RWPE2 (cell line): Measurements from ENCODE around the gene DMWD.

Experiments
- ATAC-seq: fragments of 200-7000 bp; cut with Tn5 transposase; 3 replicates; pipeline ENCODE4 v1.9.1; 2021; ENCODE audit warnings: low read depth
- DNase-seq: peaks from one replicate; pipeline ENCODE4 v3.0.0-alpha.2; 2020; ENCODE audit warnings: low spot score
- H3K27ac ChIP-seq: fragments of 450-650 bp; 2 replicates; pipeline ENCODE4 v1.5.1; 2017; ENCODE audit warnings: mild to moderate bottlenecking; ENCODE audit not compliant: poor library complexity, severe bottlenecking
- H3K27me3 ChIP-seq: fragments of 250-450 bp; sonication (Bioruptor Pico); 2 replicates; pipeline ENCODE4 v1.5.1; 2021; ENCODE audit warnings: mild to moderate bottlenecking, moderate library complexity; ENCODE audit not compliant: insufficient read depth, poor library complexity, severe bottlenecking
- H3K36me3 ChIP-seq: fragments of 250-450 bp; sonication (Bioruptor Pico); 2 replicates; pipeline ENCODE4 v1.5.1; 2020; ENCODE audit warnings: low read depth, mild to moderate bottlenecking, moderate library complexity
- H3K4me1 ChIP-seq: fragments of 250-450 bp; sonication (Bioruptor Pico); 2 replicates; pipeline ENCODE4 v1.5.1; 2021; ENCODE audit warnings: mild to moderate bottlenecking, moderate library complexity; ENCODE audit not compliant: insufficient read depth, poor library complexity, severe bottlenecking
- H3K4me3 ChIP-seq: fragments of 250-450 bp; sonication (Bioruptor Pico); 2 replicates; pipeline ENCODE4 v1.5.1; 2021; ENCODE audit warnings: mild to moderate bottlenecking, moderate library complexity; ENCODE audit not compliant: severe bottlenecking
- H3K9me3 ChIP-seq: fragments of 250-450 bp; sonication (Bioruptor Pico); 2 replicates; pipeline ENCODE4 v1.5.1; 2021; ENCODE audit warnings: mild to moderate bottlenecking, moderate library complexity; ENCODE audit not compliant: severe bottlenecking
- CTCF ChIP-seq: fragments of 450-650 bp; IDR thresholded peaks from one replicate; pipeline ENCODE4 v1.5.1; 2017; ENCODE audit warnings: mild to moderate bottlenecking, moderate library complexity; ENCODE audit not compliant: poor library complexity, severe bottlenecking

The DMWD gene

GRCh38 chr19:45768655-45768983, 24.0 kb downstream of the DMWD start:
- Histone ChIP-seq H3K4me1 (no peaks in the 10 kb centered on the region), H3K9me3 (no peaks in the 10 kb centered on the region), H3K27me3 (no peaks in the 10 kb centered on the region), H3K27ac (peak overlapping the region; percentile 86), H3K36me3 (no peaks in the 10 kb centered on the region), H3K4me3 (peak overlapping the region; percentile 95)
- DNase-seq (no peak), ATAC-seq (no peak)
- no peak for TF ChIP-seq CTCF

- no peak for TF ChIP-seq CTCF
- no peaks in the 10 kb centered on the region for H3K36me3 ChIP-seq
- peak; percentile 86 for DNase-seq
Measured at GRCh38 chr19:45767881-45768654, 24.6 kb downstream of the DMWD start.

GRCh38 chr19:45767410-45767880, 25.2 kb downstream of the DMWD start:
- DNase-seq: no peak
- TF ChIP-seq CTCF: no peak
- ATAC-seq: peak; percentile 28
- Histone ChIP-seq H3K9me3 (no peaks in the 10 kb centered on the region), H3K4me1 (no peaks in the 10 kb centered on the region), H3K36me3 (no peaks in the 10 kb centered on the region), H3K4me3 (peak overlapping the region; percentile 95), H3K27ac (peak overlapping the region; percentile 86), H3K27me3 (no peaks in the 10 kb centered on the region)

More at GRCh38 chr19:45767881-45768654, 24.6 kb downstream of the DMWD start:
- no peaks in the 10 kb centered on the region for H3K9me3 ChIP-seq
- peak overlapping the region; percentile 86 for H3K27ac ChIP-seq
- H3K27me3 ChIP-seq: no peaks in the 10 kb centered on the region
- peak overlapping the region; percentile 95 for H3K4me3 ChIP-seq
- H3K4me1 ChIP-seq: no peaks in the 10 kb centered on the region
- peak; percentile 4; the same call in 2 of the 3 replicates for ATAC-seq

- Histone ChIP-seq H3K27me3 (no peaks in the 10 kb centered on the region), H3K4me3 (peak overlapping the region; percentile 95), H3K27ac (peak overlapping the region; percentile 86), H3K36me3 (no peaks in the 10 kb centered on the region), H3K4me1 (no peaks in the 10 kb centered on the region), H3K9me3 (no peaks in the 10 kb centered on the region)
- no peak for TF ChIP-seq CTCF
- no peak for ATAC-seq
- DNase-seq: no peak
Measured at GRCh38 chr19:45766869-45767346, 25.7 kb downstream of the DMWD start.
